Measurements from ENCODE around the gene STEAP1.
"Not testable (repeated sequence)": the region's sequence is repeated elsewhere in the genome, so short reads cannot be mapped to it uniquely, and the experiment has no call there.

The STEAP1 gene

GRCh38 chr7:90155206-90155605 is 937 bp downstream of the STEAP1 start:
- TF ChIP-seq YY1 (IDR thresholded peaks at IDR 0.05; ENCODE audit: insufficient read depth, insufficient read length) = no peak
- TF ChIP-seq ZNF274 (IDR thresholded peaks at IDR 0.05; ENCODE audit: low read depth, low read length) = no peak
- no peak for TF ChIP-seq SUZ12 (IDR thresholded peaks at IDR 0.05; ENCODE audit: extremely low read depth, insufficient read depth, insufficient read length)
- no peak for DNase-seq (ENCODE audit: low read depth, low spot score)
- no peak overlapping the region for H3K4me3 ChIP-seq (ENCODE audit: insufficient read length, low read depth)
- no peaks in the 10 kb centered on the region for H3K9me3 ChIP-seq (ENCODE audit: insufficient read depth, low read length)
- no peaks in the 10 kb centered on the region for H3K4me1 ChIP-seq (ENCODE audit: insufficient read depth, insufficient read length)
- no peak overlapping the region for H3K9ac ChIP-seq (ENCODE audit: insufficient read length, low read depth)
- H3K36me3 ChIP-seq (ENCODE audit: insufficient read depth, insufficient read length, low read length) = no peaks in the 10 kb centered on the region
- peaks cover 5% of the 10 kb centered on the region for H3K27me3 ChIP-seq (ENCODE audit: insufficient read depth, insufficient read length)

- not testable (repeated sequence) for DNase-seq (ENCODE audit: low read depth, low spot score); H3K9ac ChIP-seq (ENCODE audit: insufficient read length, low read depth); H3K4me3 ChIP-seq (ENCODE audit: insufficient read length, low read depth); H3K36me3 ChIP-seq (ENCODE audit: insufficient read depth, insufficient read length, low read length); H3K9me3 ChIP-seq (ENCODE audit: insufficient read depth, low read length); H3K27me3 ChIP-seq (ENCODE audit: insufficient read depth, insufficient read length); H3K4me1 ChIP-seq (ENCODE audit: insufficient read depth, insufficient read length)
Measured at GRCh38 chr7:90157331-90157730, 3.1 kb downstream of the STEAP1 start.

- H3K27me3 ChIP-seq (ENCODE audit: insufficient read depth, insufficient read length); H3K36me3 ChIP-seq (ENCODE audit: insufficient read depth, insufficient read length, low read length); H3K4me3 ChIP-seq (ENCODE audit: insufficient read length, low read depth); H3K9ac ChIP-seq (ENCODE audit: insufficient read length, low read depth); H3K9me3 ChIP-seq (ENCODE audit: insufficient read depth, low read length); H3K4me1 ChIP-seq (ENCODE audit: insufficient read depth, insufficient read length); DNase-seq (ENCODE audit: low read depth, low spot score): not testable (repeated sequence)
Measured at GRCh38 chr7:90157761-90158350, 3.6 kb downstream of the STEAP1 start.

DNA sequence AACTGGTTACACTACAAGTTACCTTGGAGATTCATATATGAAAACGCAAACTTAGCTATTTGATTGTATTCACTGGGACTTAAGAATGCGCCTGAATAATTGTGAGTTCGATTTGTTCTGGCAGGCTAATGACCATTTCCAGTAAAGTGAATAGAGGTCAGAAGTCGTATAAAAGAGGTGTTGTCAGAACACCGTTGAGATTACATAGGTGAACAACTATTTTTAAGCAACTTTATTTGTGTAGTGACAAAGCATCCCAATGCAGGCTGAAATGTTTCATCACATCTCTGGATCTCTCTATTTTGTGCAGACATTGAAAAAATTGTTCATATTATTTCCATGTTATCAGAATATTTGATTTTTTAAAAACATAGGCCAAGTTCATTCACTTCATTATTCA is 9.3 kb downstream of the STEAP1 start:
- Histone ChIP-seq H3K4me1 (ENCODE audit: insufficient read depth, insufficient read length) (no peaks in the 10 kb centered on the region), H3K9ac (ENCODE audit: insufficient read length, low read depth) (no peak overlapping the region), H3K36me3 (ENCODE audit: insufficient read depth, insufficient read length, low read length) (peaks cover 6% of the 10 kb centered on the region), H3K9me3 (ENCODE audit: insufficient read depth, low read length) (no peaks in the 10 kb centered on the region), H3K27me3 (ENCODE audit: insufficient read depth, insufficient read length) (no peaks in the 10 kb centered on the region), H3K4me3 (ENCODE audit: insufficient read length, low read depth) (no peak overlapping the region)
- no peak for DNase-seq (ENCODE audit: low read depth, low spot score)
- TF ChIP-seq ZNF274 (IDR thresholded peaks at IDR 0.05; ENCODE audit: low read depth, low read length) (no peak), SUZ12 (IDR thresholded peaks at IDR 0.05; ENCODE audit: extremely low read depth, insufficient read depth, insufficient read length) (no peak), YY1 (IDR thresholded peaks at IDR 0.05; ENCODE audit: insufficient read depth, insufficient read length) (no peak)

DNA sequence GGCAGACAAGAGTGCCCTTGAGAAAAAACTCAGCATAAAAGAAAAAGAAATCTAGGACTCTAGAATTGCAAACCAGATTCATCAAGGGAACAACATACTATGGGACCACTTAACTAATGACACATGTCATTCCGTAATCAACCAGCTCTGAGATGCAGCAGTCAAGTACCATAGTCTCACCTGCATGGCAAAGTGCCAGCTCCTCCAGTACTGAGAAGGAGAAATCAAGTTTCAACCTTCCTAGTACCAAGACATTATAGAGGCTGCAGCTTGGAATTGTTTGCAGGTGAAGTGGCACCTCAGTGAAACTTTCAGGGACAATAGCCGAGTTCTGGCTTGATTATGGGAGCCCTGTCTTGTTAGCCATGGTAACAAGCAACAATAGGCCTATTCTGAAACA is 11.5 kb downstream of the STEAP1 start:
- Histone ChIP-seq H3K27me3 (ENCODE audit: insufficient read depth, insufficient read length) (no peaks in the 10 kb centered on the region), H3K9me3 (ENCODE audit: insufficient read depth, low read length) (no peaks in the 10 kb centered on the region), H3K36me3 (ENCODE audit: insufficient read depth, insufficient read length, low read length) (peaks cover 4% of the 10 kb centered on the region), H3K4me3 (ENCODE audit: insufficient read length, low read depth) (no peak overlapping the region), H3K4me1 (ENCODE audit: insufficient read depth, insufficient read length) (no peaks in the 10 kb centered on the region), H3K9ac (ENCODE audit: insufficient read length, low read depth) (no peak overlapping the region)
- TF ChIP-seq YY1 (IDR thresholded peaks at IDR 0.05; ENCODE audit: insufficient read depth, insufficient read length) (no peak), ZNF274 (IDR thresholded peaks at IDR 0.05; ENCODE audit: low read depth, low read length) (no peak), SUZ12 (IDR thresholded peaks at IDR 0.05; ENCODE audit: extremely low read depth, insufficient read depth, insufficient read length) (no peak)
- DNase-seq (ENCODE audit: low read depth, low spot score) = no peak

DNA sequence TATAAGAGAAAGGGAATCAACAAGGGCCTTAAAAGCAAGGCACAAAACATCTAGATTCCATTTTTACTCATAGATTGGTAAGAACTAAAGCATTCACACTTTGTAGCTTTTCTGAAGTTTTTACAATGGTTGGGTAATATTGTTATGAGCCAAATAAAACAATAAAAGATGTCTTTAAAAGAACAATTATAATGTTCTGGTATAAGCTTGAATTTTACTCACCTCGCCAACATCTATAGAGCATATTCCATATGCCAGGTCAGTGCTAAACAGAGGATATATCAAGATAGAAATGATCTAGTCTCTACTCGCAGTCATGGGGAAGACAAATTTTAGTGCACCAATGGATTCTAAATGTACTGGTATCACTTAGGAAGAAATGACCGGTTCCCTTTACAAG is 11.9 kb downstream of the STEAP1 start:
- Histone ChIP-seq H3K4me3 (ENCODE audit: insufficient read length, low read depth) (no peak overlapping the region), H3K27me3 (ENCODE audit: insufficient read depth, insufficient read length) (no peaks in the 10 kb centered on the region), H3K9me3 (ENCODE audit: insufficient read depth, low read length) (no peaks in the 10 kb centered on the region), H3K36me3 (ENCODE audit: insufficient read depth, insufficient read length, low read length) (peaks cover under 1% of the 10 kb centered on the region), H3K9ac (ENCODE audit: insufficient read length, low read depth) (no peak overlapping the region), H3K4me1 (ENCODE audit: insufficient read depth, insufficient read length) (no peaks in the 10 kb centered on the region)
- no peak for TF ChIP-seq ZNF274 (IDR thresholded peaks at IDR 0.05; ENCODE audit: low read depth, low read length)
- TF ChIP-seq SUZ12 (IDR thresholded peaks at IDR 0.05; ENCODE audit: extremely low read depth, insufficient read depth, insufficient read length) = no peak
- no peak for TF ChIP-seq YY1 (IDR thresholded peaks at IDR 0.05; ENCODE audit: insufficient read depth, insufficient read length)
- no peak for DNase-seq (ENCODE audit: low read depth, low spot score)

DNA sequence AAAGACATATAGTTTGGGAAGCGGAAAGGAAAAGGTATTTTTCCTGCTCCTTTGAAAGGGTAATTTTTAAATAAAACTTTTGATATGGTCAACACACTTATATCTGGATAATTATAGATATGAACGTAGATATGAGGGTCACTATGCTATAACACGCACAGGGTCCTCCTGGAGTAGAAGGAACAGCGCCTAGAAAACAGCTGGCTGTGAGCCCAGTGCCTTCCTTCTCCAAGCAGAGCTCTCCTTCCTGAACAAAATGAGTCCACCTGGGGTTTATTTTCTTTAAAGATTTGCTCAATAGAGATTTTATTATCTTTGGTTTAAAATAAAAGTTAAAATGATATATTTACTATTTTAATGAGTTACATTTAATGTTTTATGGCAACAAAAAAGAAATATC is 13.1 kb downstream of the STEAP1 start:
- Histone ChIP-seq H3K9me3 (ENCODE audit: insufficient read depth, low read length) (no peaks in the 10 kb centered on the region), H3K4me1 (ENCODE audit: insufficient read depth, insufficient read length) (no peaks in the 10 kb centered on the region), H3K27me3 (ENCODE audit: insufficient read depth, insufficient read length) (no peaks in the 10 kb centered on the region), H3K4me3 (ENCODE audit: insufficient read length, low read depth) (no peak overlapping the region), H3K36me3 (ENCODE audit: insufficient read depth, insufficient read length, low read length) (no peaks in the 10 kb centered on the region), H3K9ac (ENCODE audit: insufficient read length, low read depth) (no peak overlapping the region)
- TF ChIP-seq ZNF274 (IDR thresholded peaks at IDR 0.05; ENCODE audit: low read depth, low read length) (no peak), SUZ12 (IDR thresholded peaks at IDR 0.05; ENCODE audit: extremely low read depth, insufficient read depth, insufficient read length) (no peak)
- DNase-seq (ENCODE audit: low read depth, low spot score) = no peak

- TF ChIP-seq YY1 (IDR thresholded peaks at IDR 0.05; ENCODE audit: insufficient read depth, insufficient read length) (no peak), SUZ12 (IDR thresholded peaks at IDR 0.05; ENCODE audit: extremely low read depth, insufficient read depth, insufficient read length) (no peak), ZNF274 (IDR thresholded peaks at IDR 0.05; ENCODE audit: low read depth, low read length) (no peak)
- DNase-seq (ENCODE audit: low read depth, low spot score) = no peak
- Histone ChIP-seq H3K36me3 (ENCODE audit: insufficient read depth, insufficient read length, low read length) (no peaks in the 10 kb centered on the region), H3K4me3 (ENCODE audit: insufficient read length, low read depth) (no peak overlapping the region), H3K4me1 (ENCODE audit: insufficient read depth, insufficient read length) (no peaks in the 10 kb centered on the region), H3K27me3 (ENCODE audit: insufficient read depth, insufficient read length) (no peaks in the 10 kb centered on the region), H3K9ac (ENCODE audit: insufficient read length, low read depth) (no peak overlapping the region), H3K9me3 (ENCODE audit: insufficient read depth, low read length) (no peaks in the 10 kb centered on the region)
Measured at GRCh38 chr7:90169891-90170290, 15.6 kb downstream of the STEAP1 start.
